Ovary (tissue), 3 donors: Measurements from ENCODE around the gene COL27A1.

Experiments
- CTCF ChIP-seq, 3 donors: fragments of 450-650 bp in 2 of 3; fragments of 200-600 bp in 1 of 3; IDR thresholded peaks; one replicate each; pipeline versions ENCODE4 v1.5.1 to v1.8.0; 2016 to 2022; ENCODE audit warnings: antibody characterized with exemption in 3 of 3, mild to moderate bottlenecking in 1 of 3
- POLR2A ChIP-seq: fragments of 450-650 bp; IDR thresholded peaks from one replicate; pipeline ENCODE4 v1.6.1; 2017; ENCODE audit warnings: antibody characterized with exemption, mild to moderate bottlenecking, moderate library complexity
- donor health status: DM: no; HTN: no; CAD: no.

- TF ChIP-seq CTCF (IDR thresholded peaks at IDR 0.05) (no peak), POLR2A (no peak)
Measured at GRCh38 chr9:114214181-114214580, 58.8 kb downstream of the COL27A1 start.
